HEK293 (cell line): Measurements from ENCODE around the gene ADI1.

ENCODE experiments used
- ZNF239 ChIP-seq: fragments of 450-650 bp; formaldehyde crosslinking; IDR thresholded peaks from 2 replicates; pipeline ENCODE4 v1.5.1; 2016; ENCODE audit warnings: missing biosample characterization, missing genetic modification characterization
- ZNF639 ChIP-seq: fragments of 450-650 bp; formaldehyde crosslinking; IDR thresholded peaks from 2 replicates; pipeline ENCODE4 v1.5.1; 2016; ENCODE audit warnings: missing biosample characterization, missing genetic modification characterization

GRCh38 chr2:3476985-3477327 lies 42.4 kb downstream of the ADI1 start:
- TF ChIP-seq ZNF239 (tag by site-specific recombination) (no peak), ZNF639 (tag by site-specific recombination) (no peak)
